GM12864 (cell line): ENCODE data around the gene RXFP1.

Experiments used
- DNase-seq: peaks from one replicate; pipeline ENCODE4 v3.0.0-alpha.2; 2011; ENCODE audit warnings: low read depth
- H3K4me3 ChIP-seq: 2 replicates; pipeline ENCODE4 v1.5.1; 2011; ENCODE audit warnings: mild to moderate bottlenecking, low read depth, low read length, control low read depth
- TF ChIP-seq, protein P1 (sequence below): IDR thresholded peaks from 2 replicates; pipeline ENCODE4 v1.5.1; 2011; ENCODE audit warnings: low read depth, mild to moderate bottlenecking, moderate library complexity, low read length, control low read depth, inconsistent platforms; ENCODE audit errors: missing control alignments

RXFP1 gene

DNA sequence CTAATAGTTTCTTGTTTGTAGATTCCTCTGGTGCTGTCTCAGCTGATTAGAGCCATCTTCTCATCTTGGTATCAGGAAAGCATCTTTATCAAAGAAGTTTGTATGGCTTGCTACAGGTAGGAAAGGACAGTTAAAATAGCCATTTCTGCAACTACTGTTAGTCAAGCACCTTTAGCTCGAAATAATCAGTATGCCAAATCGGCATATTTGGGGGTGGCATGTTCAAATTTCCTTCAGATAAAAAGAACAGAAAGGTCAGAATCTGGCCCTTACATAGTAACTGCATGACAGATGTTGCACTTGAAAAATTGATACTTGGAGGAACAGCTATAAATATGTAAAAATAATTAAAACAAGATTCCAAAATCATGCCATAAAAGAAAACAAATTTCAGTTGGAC lies 145.2 kb downstream of the RXFP1 start:
- no peak overlapping the region for H3K4me3 ChIP-seq
- TF ChIP-seq, protein P1, sequence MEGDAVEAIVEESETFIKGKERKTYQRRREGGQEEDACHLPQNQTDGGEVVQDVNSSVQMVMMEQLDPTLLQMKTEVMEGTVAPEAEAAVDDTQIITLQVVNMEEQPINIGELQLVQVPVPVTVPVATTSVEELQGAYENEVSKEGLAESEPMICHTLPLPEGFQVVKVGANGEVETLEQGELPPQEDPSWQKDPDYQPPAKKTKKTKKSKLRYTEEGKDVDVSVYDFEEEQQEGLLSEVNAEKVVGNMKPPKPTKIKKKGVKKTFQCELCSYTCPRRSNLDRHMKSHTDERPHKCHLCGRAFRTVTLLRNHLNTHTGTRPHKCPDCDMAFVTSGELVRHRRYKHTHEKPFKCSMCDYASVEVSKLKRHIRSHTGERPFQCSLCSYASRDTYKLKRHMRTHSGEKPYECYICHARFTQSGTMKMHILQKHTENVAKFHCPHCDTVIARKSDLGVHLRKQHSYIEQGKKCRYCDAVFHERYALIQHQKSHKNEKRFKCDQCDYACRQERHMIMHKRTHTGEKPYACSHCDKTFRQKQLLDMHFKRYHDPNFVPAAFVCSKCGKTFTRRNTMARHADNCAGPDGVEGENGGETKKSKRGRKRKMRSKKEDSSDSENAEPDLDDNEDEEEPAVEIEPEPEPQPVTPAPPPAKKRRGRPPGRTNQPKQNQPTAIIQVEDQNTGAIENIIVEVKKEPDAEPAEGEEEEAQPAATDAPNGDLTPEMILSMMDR = no peak
- no peak for DNase-seq

DNA sequence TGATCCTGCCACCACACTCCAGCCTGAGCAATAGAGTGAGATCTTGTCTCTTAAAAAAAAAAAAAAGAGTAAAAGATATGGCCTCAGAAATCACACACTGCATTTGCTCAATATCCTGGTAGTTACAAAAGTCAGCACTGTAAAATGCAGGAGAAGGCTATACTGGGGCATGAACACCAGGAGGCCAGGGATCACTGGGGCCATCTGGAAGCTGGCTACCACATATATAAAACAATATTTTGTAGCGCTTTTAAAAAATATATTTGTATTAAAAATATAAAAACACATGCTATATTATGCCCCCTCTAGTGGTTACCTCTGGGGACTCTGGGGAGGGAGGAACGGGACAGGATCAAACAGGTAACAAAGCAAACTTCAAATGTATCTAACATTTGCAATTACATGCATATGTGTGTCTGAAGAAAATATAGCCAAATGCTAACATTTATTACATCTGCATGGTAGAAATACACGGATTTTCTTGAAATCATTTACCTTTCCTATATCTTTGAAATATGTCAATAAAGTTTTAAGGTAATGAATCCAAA lies 146.0 kb downstream of the RXFP1 start:
- H3K4me3 ChIP-seq = no peak overlapping the region
- TF ChIP-seq, protein P1 = peak; percentile 55
- DNase-seq = no peak

DNA sequence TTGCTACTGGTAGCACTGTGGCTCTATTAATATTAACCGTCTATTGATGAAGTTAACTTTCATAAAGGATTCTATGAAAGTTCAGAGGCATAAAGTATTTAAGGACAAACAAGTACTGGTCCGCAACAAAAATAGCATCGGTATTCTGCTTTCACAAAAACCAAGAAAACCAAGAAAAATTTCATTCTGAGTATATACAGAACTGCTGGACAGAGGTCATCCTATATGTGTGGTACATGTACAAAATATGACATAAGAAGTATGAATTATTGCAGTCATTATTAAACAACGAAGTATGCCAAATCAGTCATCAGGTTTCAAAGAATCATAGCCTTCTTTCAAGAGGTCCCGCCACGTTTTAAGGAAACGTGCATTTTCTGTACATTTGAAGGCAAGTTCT lies 147.6 kb downstream of the RXFP1 start:
- H3K4me3 ChIP-seq = no peak overlapping the region; the same call in 1 of the 2 replicates
- no peak for DNase-seq
- TF ChIP-seq, protein P1 = no peak

DNA sequence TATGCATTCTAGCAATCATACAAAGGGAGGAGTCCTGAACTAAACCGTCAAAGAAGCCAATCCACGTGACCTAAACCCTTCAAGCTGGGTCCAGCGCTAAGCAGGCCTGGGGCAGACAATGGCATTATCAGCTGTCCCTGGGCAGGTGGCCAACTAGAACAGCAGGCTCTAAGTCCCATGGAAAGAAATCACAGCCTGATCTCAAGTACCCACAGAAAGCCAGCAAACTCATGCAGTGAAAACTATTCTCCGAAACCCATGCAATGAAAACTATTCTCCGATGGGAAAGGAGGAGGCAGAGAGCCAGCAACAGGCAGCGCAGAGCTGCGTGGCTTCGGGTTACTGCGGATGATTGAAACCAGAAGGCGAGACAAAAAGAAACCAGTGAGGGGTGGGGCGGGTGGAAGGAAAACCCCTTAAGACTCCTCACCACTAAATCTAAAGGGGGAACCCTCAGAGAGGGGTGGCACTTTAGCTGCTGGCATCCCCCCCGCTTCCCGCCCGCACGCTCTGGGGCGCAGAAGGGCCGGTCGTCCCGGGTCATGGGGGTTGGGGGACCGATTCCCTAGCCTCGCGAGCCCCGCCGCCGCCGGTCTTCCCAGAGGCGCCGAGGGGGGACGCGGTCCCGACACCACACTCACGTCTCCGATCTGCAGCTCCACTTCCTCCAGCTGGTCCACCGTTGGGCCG lies 149.4 kb downstream of the RXFP1 start:
- TF ChIP-seq, protein P1 = no peak
- H3K4me3 ChIP-seq = peak overlapping the region; percentile 77
- peak; percentile 36 for DNase-seq

DNA sequence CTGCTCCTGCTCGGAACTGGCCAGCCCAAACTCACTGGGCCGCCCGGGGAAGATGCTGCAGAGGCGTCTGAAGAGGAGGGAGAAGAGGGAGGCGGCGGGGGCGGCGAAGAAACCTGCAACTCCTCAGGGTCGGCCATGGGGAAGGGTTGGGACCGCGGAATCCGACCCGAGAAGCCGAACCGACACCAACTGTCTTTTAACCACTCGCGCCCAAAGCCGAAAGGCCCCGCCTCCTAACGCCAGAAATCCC lies 149.9 kb downstream of the RXFP1 start, which contains the start of gene C4orf46:
Gene C4orf46 (minus strand): TSS at position 223 of the 250 bp plus-strand sequence. CDS start 86 bp downstream, at position 137.
- peak within 1 kb of the TSS; percentile 77 for H3K4me3 ChIP-seq
- TF ChIP-seq, protein P1 = no peak
- DNase-seq = no peak

DNA sequence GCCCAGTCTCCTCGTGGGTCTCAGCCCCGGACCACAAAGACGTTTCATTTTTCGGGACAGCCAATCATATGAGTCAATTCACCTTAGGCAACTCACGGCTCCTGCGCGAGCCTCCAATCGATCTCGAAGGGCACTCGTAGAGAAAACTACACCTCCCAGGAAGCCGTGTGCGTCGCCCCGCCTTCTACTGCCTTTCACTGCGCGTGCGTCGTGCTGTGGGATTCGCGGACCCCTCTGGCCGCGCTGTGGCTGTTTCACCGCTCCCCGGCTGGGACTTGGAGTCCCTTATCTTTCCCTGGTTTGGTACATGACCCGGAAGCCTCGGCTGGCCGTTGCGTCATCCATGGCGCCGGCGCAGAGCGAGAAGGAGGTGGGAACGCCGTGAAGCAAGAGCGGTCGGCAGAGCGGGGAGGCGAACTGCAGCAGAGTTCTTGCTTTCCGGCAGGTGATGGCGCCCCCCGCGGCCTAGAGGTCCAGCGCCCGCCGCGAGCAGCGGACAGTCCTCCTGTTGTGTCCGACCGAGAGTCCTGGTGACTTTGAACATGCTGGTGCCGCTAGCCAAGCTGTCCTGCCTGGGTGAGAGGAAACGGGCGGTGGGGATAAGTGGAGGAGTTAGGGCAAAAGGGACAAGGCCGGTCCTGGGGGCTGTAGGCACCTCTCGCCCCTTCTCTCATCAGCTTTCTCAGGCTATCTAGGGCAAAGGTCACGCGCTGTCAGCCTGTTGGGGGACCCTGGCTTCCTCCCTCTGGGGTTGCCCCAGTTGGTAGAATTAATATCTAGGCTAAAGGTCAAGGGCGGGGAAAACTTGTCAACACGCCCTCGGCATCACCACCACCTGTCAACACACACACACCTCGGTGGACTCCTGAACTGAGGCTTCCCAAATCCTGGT lies 150.5 kb downstream of the RXFP1 start, which contains the start of gene ETFDH:
Gene ETFDH (plus strand): TSS at position 382 of the 892 bp plus-strand sequence. CDS start 161 bp downstream, at position 543.
- H3K4me3 ChIP-seq = peak within 1 kb of the TSS; percentile 77
- DNase-seq = peak; percentile 98
- TF ChIP-seq, protein P1 = peak; percentile 64
